HT1080 (cell line): ENCODE data around the gene RPS6KC1. TPM values are rescaled to one million over a fixed set of nuclear protein-coding genes. Genes with fewer than 3 reads are reported as not detected.
A peak's percentile ranks its signal among the peaks of the same experiment; 100 is the strongest.
"Not testable (repeated sequence)": the region's sequence is repeated elsewhere in the genome, so short reads cannot be mapped to it uniquely, and the experiment has no call there.

Experiments used
- DNase-seq: peaks from one replicate; pipeline ENCODE4 v3.0.0-alpha.2; 2015; ENCODE audit warnings: low read depth
- total RNA-seq: library from RNA; depleted of rRNA; stranded (reverse); fragments of >200 nt; shearing (Covaris generic); gene quantifications from 2 replicates; pipeline ENCODE4 v1.2.3, GENCODE V29; 2014

The RPS6KC1 gene
- total RNA-seq, 1 experiment from 2014 or later, result 17.4 TPM

- no peak for DNase-seq
These were observed 223.1 kb downstream of the RPS6KC1 start for GRCh38 chr1:213274140-213274539.

GRCh38 chr1:213275293-213275692 lies 224.3 kb downstream of the RPS6KC1 start:
- DNase-seq, result no peak

GRCh38 chr1:213276236-213276635 lies 225.2 kb downstream of the RPS6KC1 start:
- no peak for DNase-seq

- DNase-seq, result no peak
These were observed 226.0 kb downstream of the RPS6KC1 start for GRCh38 chr1:213277036-213277435.

GRCh38 chr1:213279410-213279809 lies 228.4 kb downstream of the RPS6KC1 start:
- DNase-seq, result no peak

- no peak for DNase-seq
These were observed 230.7 kb downstream of the RPS6KC1 start for GRCh38 chr1:213281640-213282301.

- DNase-seq, result peak; percentile 15
These were observed 233.6 kb downstream of the RPS6KC1 start for GRCh38 chr1:213284626-213285025.

- DNase-seq, result no peak
These were observed 235.2 kb downstream of the RPS6KC1 start for GRCh38 chr1:213286235-213286634.

GRCh38 chr1:213287987-213288386 lies 236.9 kb downstream of the RPS6KC1 start:
- DNase-seq, result no peak

- no peak for DNase-seq
These were observed 240.5 kb downstream of the RPS6KC1 start for GRCh38 chr1:213291526-213291925.

GRCh38 chr1:213292614-213293013 lies 241.6 kb downstream of the RPS6KC1 start:
- no peak for DNase-seq

GRCh38 chr1:213295860-213296259 lies 244.8 kb downstream of the RPS6KC1 start:
- DNase-seq, result no peak

- no peak for DNase-seq
These were observed 245.5 kb downstream of the RPS6KC1 start for GRCh38 chr1:213296558-213296957.

GRCh38 chr1:213297021-213297420 lies 246.0 kb downstream of the RPS6KC1 start:
- DNase-seq, result no peak

- no peak for DNase-seq
These were observed 249.4 kb downstream of the RPS6KC1 start for GRCh38 chr1:213300433-213300832.

- DNase-seq, result not testable (repeated sequence)
These were observed 250.5 kb downstream of the RPS6KC1 start for GRCh38 chr1:213301524-213301923.

GRCh38 chr1:213303286-213303685 lies 252.2 kb downstream of the RPS6KC1 start:
- peak; percentile 6 for DNase-seq

GRCh38 chr1:213315571-213315970 lies 264.5 kb downstream of the RPS6KC1 start:
- no peak for DNase-seq

GRCh38 chr1:213318458-213318857 lies 267.4 kb downstream of the RPS6KC1 start:
- not testable (repeated sequence) for DNase-seq

GRCh38 chr1:213320191-213320870 lies 269.3 kb downstream of the RPS6KC1 start:
- DNase-seq, result no peak
